HT-29 (cell line): Measurements from ENCODE around the gene AP4M1. TPM values are rescaled to one million over a fixed set of nuclear protein-coding genes. Genes with fewer than 3 reads are reported as not detected.
A peak's percentile ranks its signal among the peaks of the same experiment; 100 is the strongest.

Experiments
- DNase-seq: peaks from one replicate; pipeline ENCODE4 v3.0.0-alpha.2; 2015; ENCODE audit warnings: low spot score
- total RNA-seq: library from RNA; depleted of rRNA; stranded (reverse); fragments of >200 nt; shearing (Covaris generic); gene quantifications from 2 replicates; pipeline ENCODE4 v1.2.3, GENCODE V29; 2014

Gene AP4M1
- total RNA-seq, 1 experiment from 2014 or later = 38.1 TPM

DNA sequence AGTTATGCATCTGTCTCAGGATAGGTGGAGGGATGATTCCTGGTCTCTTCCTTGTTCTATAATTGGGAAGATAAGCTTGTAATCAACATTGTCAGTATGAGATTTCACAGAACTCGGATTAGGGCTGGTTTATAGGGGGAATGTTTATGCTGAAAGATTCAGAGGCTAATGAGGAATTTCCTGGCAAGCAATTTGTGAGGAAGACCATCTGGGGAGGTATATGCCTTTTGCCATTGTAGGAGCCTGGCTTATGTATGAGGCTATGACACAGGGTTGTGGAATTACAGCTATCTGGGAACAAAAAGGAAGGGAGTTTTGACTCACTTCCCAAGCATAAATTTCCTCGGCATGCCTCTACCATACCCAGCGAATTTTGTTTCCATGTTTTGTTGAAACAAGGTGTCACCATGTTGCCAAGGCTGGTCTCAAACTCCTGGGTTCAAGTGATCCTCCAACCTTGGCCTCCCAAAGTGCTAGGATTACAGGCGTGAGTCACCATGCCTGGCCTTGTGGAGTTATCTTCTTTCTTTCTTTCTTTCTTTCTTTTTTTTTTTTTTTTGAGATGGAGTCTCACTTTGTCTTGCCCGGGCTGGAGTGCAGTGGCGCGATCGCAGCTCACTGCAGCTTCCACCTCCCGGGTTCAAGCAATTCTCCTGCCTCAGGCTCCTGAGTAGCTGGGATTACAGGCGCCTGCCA lies 14.2 kb upstream of the AP4M1 start:
- DNase-seq = no peak

DNA sequence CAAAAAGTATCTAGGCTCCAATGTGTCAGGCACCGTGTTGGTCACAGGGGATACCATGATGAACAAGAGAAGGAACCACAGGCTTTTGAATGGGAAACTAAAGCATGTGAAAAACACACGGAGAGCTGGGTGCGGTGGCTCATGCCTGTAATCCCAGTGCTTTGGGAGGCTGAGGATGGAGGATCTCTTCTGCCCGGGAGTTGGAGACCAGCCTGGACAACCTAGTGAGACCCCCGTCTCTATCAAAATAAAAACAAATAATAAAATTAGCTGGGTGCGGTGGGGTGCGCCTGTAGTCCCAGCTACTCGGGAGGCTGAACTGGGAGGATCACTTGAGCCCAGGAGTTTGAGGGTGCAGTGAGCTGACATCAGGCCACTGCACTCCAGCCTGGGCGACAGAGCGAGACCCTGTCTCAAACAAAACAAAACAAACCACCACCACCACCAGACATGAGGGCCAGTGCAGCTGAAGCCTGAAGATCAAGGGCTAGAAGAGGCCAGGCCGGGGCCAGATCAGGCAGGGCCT lies 13.3 kb upstream of the AP4M1 start:
- no peak for DNase-seq

DNA sequence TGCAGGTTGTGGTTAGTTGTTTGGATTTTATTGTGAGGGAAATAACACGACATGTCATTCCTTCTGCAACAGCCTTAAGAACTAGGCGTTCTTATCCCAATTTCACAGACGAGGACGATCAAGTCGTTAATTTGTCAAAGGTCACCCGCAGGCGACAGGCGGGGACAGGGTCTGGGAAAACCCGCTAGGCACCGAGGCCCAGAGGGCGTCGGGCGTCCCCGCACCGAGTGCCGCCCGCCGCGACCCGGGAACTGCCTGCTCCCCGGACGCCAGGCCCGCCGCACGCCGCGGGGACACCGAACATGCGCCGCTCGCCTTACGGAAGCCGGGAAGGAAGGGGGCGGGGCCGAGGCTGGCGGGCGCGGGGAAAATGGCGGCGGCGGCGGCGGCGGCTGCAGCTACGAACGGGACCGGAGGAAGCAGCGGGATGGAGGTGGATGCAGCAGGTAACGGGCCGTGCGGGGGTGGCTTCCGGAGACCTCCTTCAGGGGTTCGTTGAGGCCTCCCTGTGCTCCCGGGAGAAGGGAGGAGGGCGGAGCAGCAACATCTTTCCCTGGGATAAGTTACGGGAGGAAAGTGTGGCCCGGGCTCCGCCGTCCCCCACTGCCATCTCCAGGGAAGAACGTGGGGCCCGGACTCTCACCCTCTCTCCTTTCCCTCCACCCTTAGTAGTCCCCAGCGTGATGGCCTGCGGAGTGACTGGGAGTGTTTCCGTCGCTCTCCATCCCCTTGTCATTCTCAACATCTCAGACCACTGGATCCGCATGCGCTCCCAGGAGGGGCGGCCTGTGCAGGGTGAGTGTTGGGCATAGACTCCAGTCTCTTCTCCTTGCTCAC lies 12.6 kb upstream of the AP4M1 start, which contains the start of gene COPS6:
Gene COPS6, plus strand, starts transcription at position 349 of the 837 bp plus-strand sequence. Its CDS starts 22 bp downstream, at position 371.
- DNase-seq = peak; percentile 78

DNA sequence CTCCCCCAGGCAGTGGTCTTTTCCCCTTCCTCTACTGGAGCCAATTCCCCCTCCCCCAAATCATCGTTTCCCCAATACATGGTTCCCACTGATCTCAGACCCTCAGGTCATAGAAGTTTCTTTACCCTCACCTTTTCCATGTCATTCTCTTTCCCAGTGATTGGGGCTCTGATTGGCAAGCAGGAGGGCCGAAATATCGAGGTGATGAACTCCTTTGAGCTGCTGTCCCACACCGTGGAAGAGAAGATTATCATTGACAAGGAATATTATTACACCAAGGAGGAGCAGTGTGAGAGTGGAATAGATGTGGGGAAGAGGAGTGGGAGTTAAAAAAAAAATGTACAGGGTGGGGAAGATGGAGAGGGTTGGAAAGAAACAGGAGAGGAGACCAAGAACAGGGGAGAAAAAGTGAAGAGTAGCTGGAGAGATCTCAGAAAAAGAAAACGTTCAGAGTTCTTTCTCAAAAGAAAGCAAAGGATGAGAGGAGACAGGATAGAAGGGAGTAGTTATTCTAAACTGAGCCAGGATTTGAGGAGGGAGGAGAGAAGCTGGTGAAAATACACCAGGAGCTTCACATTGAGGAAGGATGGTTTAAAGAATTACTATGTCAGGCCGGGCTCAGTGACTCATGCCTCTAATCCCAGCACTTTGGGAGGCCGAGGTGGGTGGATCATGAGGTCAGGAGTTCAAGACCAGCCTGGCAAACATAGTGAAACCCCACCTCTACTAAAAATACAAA lies 11.8 kb upstream of the AP4M1 start:
- DNase-seq = peak; percentile 35

DNA sequence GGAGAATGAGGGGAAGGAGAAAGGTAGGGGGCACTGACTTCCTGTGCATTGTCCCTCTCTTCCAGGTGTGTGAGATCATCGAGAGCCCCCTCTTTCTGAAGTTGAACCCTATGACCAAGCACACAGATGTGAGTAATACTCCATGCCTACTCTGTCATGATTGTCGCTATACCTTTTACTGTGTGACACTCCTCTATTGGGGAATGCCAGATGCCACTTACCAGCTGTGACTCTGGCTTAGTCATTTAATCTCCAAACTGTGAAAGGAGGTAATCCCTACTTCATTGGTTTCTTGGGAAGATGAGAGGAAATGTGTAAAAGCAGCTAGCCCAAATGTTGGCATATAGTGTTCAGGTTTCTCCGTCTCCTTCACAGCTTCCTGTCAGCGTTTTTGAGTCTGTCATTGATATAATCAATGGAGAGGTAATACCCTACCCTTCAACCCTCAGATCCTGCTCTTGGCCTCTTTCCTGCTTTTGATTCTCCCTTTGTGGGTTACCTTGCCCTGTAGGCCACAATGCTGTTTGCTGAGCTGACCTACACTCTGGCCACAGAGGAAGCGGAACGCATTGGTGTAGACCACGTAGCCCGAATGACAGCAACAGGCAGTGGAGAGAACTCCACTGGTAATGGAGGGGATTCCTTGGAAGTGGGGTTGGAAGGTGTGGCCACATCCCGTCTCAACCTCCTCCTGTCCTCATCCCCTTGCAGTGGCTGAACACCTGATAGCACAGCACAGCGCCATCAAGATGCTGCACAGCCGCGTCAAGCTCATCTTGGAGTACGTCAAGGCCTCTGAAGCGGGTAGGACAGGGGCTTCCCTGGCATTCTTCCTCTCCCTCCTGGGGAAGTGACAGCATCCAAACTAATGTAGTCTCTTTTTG lies 10.7 kb upstream of the AP4M1 start:
- no peak for DNase-seq

DNA sequence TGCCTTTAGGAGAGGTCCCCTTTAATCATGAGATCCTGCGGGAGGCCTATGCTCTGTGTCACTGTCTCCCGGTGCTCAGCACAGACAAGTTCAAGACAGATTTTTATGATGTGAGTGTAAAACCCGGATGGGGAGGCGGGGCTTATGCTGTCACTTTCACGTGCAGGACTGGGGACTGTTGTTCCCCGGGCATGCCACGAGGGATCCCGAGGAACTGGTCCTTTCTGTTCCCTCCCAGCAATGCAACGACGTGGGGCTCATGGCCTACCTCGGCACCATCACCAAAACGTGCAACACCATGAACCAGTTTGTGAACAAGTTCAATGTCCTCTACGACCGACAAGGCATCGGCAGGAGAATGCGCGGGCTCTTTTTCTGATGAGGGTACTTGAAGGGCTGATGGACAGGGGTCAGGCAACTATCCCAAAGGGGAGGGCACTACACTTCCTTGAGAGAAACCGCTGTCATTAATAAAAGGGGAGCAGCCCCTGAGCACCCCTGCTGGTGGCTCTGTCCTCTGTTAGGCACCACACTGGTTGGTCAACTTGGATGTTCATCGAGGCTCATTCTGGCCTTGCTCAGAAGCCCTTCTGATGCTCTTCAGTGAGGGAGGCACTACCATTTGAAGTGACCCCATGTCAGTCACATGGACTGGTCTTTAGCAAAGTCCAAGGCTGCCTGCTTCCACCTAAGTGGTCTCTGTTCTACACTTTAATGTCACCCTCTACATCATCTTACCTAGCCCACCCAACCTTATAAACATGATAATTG lies 9.8 kb upstream of the AP4M1 start:
- DNase-seq = peak; percentile 52

DNA sequence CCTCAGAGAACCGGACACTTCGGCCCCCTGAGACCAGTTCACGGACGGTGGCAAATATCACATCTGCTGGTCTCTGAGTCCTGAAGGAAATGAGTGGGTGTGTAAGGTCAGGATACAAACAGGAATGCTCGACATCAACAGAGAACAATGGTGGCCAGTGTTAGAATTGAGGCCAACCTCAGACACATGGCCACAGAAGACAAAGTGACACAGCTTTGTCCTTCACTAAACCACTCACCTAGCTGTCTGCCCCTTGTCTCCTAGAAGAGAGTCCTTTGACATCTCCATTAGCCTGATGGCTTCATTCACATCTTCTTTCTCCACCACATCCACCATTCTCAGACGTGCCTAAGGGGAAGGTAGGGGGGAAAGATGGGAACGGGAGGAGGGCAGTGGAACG lies 8.4 kb upstream of the AP4M1 start:
- no peak for DNase-seq

DNA sequence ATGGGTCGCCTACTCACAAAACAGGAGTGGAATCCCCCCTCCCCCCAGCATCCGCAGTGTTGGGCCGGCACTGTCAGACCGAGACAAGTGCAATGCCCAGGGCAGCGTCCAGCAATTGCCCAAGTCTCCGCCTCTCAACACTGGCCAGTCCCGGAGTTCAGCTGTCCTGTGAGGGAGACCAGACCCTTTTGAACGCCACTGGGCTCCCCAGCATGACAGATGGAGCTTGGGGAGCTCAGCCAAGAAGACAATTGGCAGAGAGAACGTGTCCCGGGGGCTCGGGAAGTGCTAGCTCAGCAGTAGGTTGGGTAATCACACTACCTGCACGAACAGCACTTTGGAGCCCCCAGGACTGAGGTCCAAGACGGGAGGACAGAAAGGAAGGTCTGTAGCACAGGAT lies 7.9 kb upstream of the AP4M1 start:
- no peak for DNase-seq

DNA sequence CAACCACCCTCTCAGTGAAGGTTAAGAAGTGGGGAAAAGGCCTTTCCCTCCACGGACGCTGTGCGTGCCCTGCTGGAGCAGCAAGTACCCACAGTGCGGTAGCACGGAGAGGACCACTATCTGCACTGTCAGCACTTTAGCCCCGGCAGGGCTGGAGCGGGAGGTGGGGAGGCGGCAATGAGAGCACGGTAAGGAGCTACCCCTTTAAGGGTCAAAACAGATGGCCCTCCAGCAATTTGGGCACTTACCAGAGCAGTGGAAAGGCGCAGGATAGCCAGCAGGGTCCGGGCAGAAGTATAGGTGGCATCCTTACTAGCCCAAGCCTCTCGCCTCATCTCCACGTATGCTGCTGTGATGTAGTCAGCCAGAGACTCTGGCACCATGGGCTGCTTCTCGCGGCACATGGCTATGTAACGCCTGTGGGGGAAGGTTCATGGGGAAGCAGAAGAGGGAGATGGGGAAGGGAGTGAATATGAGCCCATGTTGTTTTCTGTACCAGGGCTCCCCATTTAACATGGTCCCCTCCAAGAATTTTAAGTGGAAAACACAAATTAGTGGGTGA lies 7.4 kb upstream of the AP4M1 start:
- no peak for DNase-seq

DNA sequence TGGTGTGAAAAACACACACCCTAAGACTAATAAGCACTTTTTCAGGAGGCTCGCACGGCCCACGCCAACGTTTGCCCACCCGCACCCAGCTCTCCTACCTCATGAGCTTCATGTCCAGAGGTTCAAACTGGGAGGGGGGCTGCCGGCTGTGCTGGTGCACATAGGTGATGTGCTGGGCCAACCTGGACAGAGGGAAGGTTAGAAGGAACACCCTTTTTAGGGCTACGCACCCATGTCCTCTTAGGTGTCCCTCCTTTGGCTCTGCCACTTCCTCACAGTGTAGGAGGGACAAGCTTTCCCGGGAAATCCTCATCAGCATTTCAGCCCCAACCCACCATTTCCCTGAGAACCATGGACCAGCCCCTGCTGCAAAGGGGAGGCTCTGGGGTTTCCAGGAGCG lies 6.2 kb upstream of the AP4M1 start:
- no peak for DNase-seq

DNA sequence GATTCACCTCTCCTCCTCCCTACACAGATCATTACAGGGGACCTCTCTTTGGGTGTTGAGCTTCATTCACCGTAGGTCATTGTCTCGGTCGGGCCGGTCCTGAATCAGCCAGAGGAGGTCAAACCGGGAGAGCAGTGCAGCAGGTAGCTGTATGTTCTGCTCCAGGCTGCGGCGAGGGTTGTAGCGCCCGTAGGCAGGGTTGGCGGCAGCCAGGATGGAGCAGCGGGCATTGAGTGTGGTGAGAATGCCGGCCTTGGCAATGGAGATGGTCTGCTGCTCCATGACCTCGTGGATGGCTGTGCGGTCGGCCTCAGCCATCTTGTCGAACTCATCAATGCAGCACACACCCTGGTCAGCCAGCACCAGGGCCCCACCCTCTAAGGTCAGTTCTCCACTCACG lies 5.7 kb upstream of the AP4M1 start:
- no peak for DNase-seq

DNA sequence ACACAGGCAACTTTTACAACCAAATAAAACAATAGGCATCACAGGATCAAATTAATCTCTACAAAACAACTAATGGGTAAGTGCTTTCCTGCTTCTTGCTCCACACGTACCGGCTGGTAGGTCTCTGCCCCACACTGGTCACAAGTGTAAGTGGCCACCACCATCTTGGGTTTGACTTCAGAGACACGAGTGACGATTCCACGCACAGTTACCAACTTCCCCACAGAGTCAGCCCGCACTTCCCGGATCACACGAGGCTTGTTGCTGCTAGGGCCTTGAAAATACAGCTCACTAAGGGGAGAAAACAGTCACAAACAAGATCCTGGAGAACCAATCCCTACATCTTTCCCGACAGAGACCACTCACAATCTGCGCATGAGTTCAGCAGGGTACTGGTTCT lies 2.5 kb upstream of the AP4M1 start:
- DNase-seq = no peak

DNA sequence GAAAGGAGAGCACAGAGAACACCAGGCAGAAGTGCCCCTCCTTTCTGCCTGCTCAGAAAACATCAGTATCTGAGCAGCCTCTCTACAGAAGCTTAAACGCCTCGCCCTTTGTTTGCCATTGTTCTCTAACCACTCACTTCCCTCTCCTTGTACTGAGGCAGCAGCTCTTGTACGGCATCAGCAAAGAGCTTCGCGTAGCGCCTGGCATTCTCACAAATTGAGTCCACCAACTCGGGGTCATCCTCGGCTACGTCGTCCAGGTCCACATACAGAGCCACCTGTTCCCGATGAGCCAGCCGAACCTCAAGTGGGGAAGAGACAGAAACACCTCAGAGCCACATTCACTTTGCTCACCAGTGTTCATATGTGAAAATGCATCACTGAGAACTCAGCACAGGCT lies 2.0 kb upstream of the AP4M1 start:
- DNase-seq = no peak

DNA sequence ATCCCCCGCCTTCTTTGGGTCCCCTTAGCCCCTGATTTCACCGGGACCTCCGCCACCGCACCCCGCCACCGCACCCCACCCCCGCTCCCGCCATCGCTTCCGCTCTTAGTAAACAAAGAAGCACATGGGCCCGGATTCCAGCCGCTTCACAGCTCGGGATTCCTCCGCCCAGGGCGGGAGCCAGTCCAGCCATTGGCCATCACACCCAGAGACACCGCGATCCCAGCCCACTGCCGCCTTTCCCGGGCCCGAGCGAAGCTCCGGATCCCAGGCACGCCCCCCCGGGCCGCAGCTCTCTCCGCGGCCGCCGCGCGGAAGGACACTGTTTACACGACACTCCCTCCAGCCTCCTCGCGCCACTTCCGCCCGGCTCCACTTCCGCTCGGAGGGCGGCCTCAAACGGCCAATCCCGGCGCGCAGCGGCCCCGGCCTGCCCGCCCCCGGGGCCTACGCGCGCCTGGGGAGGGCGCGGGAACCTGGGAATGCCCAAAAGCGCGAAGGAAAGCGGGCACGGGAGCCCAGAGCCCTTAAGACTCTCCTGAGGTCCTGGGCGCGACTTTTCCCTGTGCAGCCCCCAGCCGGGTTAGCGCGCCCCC lies 925 bp upstream of the AP4M1 start:
- DNase-seq = peak; percentile 95

DNA sequence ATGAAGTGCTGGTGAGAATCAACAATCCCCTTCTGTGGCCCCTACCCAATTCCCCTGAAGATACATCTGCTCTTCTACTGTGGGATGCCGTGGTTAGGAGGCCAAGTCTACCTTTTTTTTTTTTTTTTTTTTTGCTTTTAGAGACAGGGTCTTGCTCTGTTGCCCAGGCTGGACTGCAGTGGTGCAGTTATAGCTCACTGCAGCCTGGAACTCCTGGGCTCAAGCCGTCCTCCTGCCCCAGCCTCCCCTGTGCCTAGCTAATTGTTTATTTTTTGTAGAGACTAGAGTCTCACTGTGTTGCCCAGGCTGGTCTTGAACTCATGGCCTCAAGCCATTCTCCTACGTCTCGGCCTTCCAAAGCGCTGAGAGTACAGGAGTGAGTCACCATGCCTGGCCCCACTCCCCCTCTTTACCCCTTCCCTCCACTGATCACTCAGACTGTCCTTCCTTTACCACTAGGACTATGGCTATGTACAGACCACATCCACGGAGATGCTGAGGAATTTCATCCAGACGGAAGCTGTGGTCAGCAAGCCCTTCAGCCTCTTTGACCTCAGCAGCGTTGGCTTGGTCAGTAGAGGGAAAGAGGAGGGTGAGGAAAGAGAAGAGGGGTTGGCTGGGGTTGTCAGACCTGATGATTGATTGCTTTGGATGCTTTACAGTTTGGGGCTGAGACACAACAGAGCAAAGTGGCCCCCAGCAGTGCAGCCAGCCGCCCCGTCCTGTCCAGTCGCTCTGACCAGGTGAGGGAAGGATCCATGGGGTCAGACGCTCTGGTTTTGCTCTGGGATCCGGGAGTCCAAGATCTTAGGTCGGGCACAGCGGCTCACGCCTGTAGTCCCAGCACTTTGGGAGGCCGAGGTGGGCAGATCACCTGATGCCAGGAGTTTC lies 1.8 kb downstream of the AP4M1 start:
- DNase-seq = no peak

DNA sequence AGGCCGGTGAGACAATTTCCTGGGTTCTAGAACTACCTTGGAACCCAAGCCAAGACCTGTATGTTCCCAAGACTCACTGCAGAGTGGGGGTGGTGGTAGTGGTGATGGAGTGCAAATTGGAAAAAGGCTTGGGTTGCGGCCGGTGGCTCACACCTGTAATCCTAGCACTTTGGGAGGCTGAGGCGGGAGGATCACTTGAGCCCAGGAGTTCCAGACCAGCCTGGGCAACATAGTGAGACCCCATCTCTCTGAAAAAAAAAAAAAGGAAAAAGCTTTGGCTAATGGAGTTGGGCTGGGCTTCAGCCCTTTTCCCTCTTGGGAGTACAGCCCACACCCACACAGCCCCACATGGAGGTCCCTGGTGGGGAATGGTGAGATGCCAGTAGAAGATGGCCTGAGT lies 4.1 kb downstream of the AP4M1 start:
- no peak for DNase-seq

DNA sequence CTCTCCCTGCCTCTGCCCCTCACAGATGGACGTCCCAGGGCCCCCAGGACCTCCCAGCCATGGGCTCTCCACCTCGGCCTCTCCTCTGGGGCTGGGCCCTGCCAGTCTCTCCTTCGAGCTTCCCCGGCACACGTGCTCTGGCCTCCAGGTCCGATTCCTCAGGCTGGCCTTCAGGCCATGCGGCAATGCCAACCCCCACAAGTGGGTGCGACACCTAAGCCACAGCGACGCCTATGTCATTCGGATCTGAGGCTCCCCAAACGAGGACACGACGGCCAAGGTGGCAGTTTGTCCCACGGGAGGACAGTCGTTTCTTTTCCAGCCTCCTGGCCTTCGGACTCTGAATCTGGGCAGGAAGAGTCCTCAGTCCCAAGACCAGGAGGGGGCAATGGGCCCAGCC lies 5.2 kb downstream of the AP4M1 start:
- DNase-seq = no peak

DNA sequence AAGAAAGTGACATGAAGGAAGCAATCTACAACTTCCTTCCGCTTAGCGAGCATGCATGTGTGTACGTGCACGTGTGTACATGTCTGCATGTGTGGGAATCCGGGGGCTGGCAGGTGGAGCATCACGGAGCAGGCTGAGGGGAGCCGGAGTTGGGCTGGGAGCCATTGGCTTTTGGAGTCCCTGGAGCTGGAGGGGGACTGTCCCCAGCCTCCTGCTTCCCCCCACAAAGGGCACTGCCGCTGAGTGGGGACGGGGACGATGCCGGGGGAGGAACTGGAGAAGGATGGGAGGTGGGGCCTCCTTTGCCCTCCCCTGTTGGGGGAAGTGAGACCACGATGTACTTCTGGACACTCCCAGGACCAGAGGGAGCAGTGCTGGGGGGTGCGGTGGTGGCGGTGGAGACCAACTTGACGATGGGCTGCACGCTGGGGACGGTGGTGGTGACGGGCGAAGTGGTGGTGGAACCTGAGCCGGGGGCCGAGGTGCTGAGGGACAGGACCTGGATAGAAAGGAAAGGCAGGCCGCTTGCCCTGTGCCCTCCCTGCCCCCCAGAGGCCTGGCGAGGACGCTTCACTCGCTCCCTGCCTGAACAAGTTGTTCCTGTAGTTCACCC lies 5.8 kb downstream of the AP4M1 start:
- DNase-seq = no peak
